NOMO-1 treated with DMSO at 0.1 percent for 48 hours (cell line): Measurements from ENCODE around the gene ANKRD52.

ENCODE experiments used
- DNase-seq: peaks from one replicate; lab custom pipeline; 2025; ENCODE audit not compliant: unreplicated experiment; lab: John Stamatoyannopoulos, UW

ANKRD52 gene

GRCh38 chr12:56243731-56244181, 14.4 kb downstream of the ANKRD52 start:
- DNase-seq: no peak

GRCh38 chr12:56242986-56243385, 15.2 kb downstream of the ANKRD52 start:
- no peak for DNase-seq

GRCh38 chr12:56241424-56242303, 16.5 kb downstream of the ANKRD52 start:
- DNase-seq: no peak

- DNase-seq: no peak
These were observed 20.6 kb downstream of the ANKRD52 start for GRCh38 chr12:56237552-56237951.

GRCh38 chr12:56236985-56237384, 21.2 kb downstream of the ANKRD52 start:
- no peak for DNase-seq

GRCh38 chr12:56236091-56236490, 22.1 kb downstream of the ANKRD52 start:
- no peak for DNase-seq

- no peak for DNase-seq
These were observed 23.3 kb downstream of the ANKRD52 start for GRCh38 chr12:56234746-56235436.

GRCh38 chr12:56231184-56231582, 27.0 kb downstream of the ANKRD52 start:
- DNase-seq: no peak

- no peak for DNase-seq
These were observed 27.6 kb downstream of the ANKRD52 start for GRCh38 chr12:56230432-56231183.

- DNase-seq: no peak
These were observed 28.2 kb downstream of the ANKRD52 start, which contains the start of gene SLC39A5 for GRCh38 chr12:56229916-56230431. SLC39A5 (plus strand) TSS chr12:56230051; CDS start chr12:56231275, 1,224 bp downstream.

GRCh38 chr12:56229082-56229481, 29.1 kb downstream of the ANKRD52 start:
- DNase-seq: no peak

- DNase-seq: no peak
These were observed 33.2 kb downstream of the ANKRD52 start for GRCh38 chr12:56224954-56225353.

- DNase-seq: peak; percentile 95
These were observed 34.0 kb downstream of the ANKRD52 start, which contains the start of gene NABP2 for GRCh38 chr12:56224102-56224701. NABP2 (plus strand) TSS chr12:56224342; CDS start chr12:56224857, 515 bp downstream.

GRCh38 chr12:56223571-56224101, 34.5 kb downstream of the ANKRD52 start:
- no peak for DNase-seq

GRCh38 chr12:56222531-56222895, 35.7 kb downstream of the ANKRD52 start:
- DNase-seq: no peak

GRCh38 chr12:56221757-56222530, 36.2 kb downstream of the ANKRD52 start, which contains the start of gene RNF41:
RNF41 (minus strand) TSS chr12:56221922; CDS start chr12:56214047, 7,875 bp downstream.
- DNase-seq: peak; percentile 97

- no peak for DNase-seq
These were observed 36.9 kb downstream of the ANKRD52 start for GRCh38 chr12:56221232-56221756.

- peak; percentile 91 for DNase-seq
These were observed 37.5 kb downstream of the ANKRD52 start for GRCh38 chr12:56220611-56221231.

GRCh38 chr12:56219840-56220239, 38.3 kb downstream of the ANKRD52 start:
- DNase-seq: no peak
